ENCODE measurements around the gene ALG1. TPM values are rescaled to one million over a fixed set of nuclear protein-coding genes. Genes with fewer than 3 reads are reported as not detected.
A peak's percentile ranks its signal among the peaks of the same experiment; 100 is the strongest.

ALG1 gene
- total and polyA plus RNA-seq, 2 of the 13 experiments (the other 11 are each of a cell fraction or from before 2014, with no cell fraction given) = 43.3 to 75.6 TPM

GRCh38 chr16:5035909-5036227 is 35.8 kb upstream of the ALG1 start (continued):
- TF ChIP-seq ZNF235 (CRISPR knock-in tag; IDR thresholded peaks at IDR 0.05; ENCODE audit: borderline replicate concordance) (0 out of 2 replicates have a peak, but pooled peaks have one; percentile 83), ZNF562 (CRISPR knock-in tag; IDR thresholded peaks at IDR 0.05; ENCODE audit: borderline replicate concordance) (no peak), ASH2L (IDR thresholded peaks at IDR 0.05; ENCODE audit: insufficient read length, low read depth, low read length) (peak; percentile 2), NKX3-1 (CRISPR knock-in tag; IDR thresholded peaks at IDR 0.05) (peak; percentile 15; the same call in 1 of the 2 replicates), RBFOX2 (IDR thresholded peaks at IDR 0.05; ENCODE audit: low read depth, low read length) (peak; percentile 34; the same call in 1 of the 2 replicates), TCF12 (IDR thresholded peaks at IDR 0.05) (no peak), TCF12 (CRISPR knock-in tag; IDR thresholded peaks at IDR 0.05) (0 out of 2 replicates have a peak, but pooled peaks have one; percentile 18), ZFX (CRISPR knock-in tag; IDR thresholded peaks at IDR 0.05; ENCODE audit: low read depth) (peak; percentile 3; the same call in 1 of the 2 replicates), MIER3 (CRISPR knock-in tag; IDR thresholded peaks at IDR 0.05; ENCODE audit: borderline replicate concordance) (0 out of 2 replicates have a peak, but pooled peaks have one; percentile 5), CHD4 (IDR thresholded peaks at IDR 0.05; ENCODE audit: borderline replicate concordance, low read length) (peak; percentile 82), KDM4B (CRISPR knock-in tag; IDR thresholded peaks at IDR 0.05) (0 out of 2 replicates have a peak, but pooled peaks have one; percentile 3), CREB1 (IDR thresholded peaks at IDR 0.05) (no peak), CREB1 (CRISPR knock-in tag; IDR thresholded peaks at IDR 0.05) (0 out of 2 replicates have a peak, but pooled peaks have one; percentile 44), ZNF713 (CRISPR knock-in tag; IDR thresholded peaks at IDR 0.05) (0 out of 2 replicates have a peak, but pooled peaks have one; percentile 34), MLXIP (CRISPR knock-in tag; IDR thresholded peaks at IDR 0.05; ENCODE audit: borderline replicate concordance) (0 out of 2 replicates have a peak, but pooled peaks have one; percentile 45), KDM1A (CRISPR knock-in tag; IDR thresholded peaks at IDR 0.05) (0 out of 2 replicates have a peak, but pooled peaks have one; percentile 17), BRCA1 (CRISPR knock-in tag; IDR thresholded peaks at IDR 0.05) (peak; percentile 43; the same call in 1 of the 2 replicates), NR0B2 (CRISPR knock-in tag; IDR thresholded peaks at IDR 0.05) (0 out of 2 replicates have a peak, but pooled peaks have one; percentile 9), ZNF232 (CRISPR knock-in tag; IDR thresholded peaks at IDR 0.05; ENCODE audit: borderline replicate concordance) (0 out of 2 replicates have a peak, but pooled peaks have one; percentile 56), HINFP (CRISPR knock-in tag; IDR thresholded peaks at IDR 0.05; ENCODE audit: low read depth) (0 out of 2 replicates have a peak, but pooled peaks have one; percentile 13), YEATS4 (CRISPR knock-in tag; IDR thresholded peaks at IDR 0.05; ENCODE audit: borderline replicate concordance) (peak; percentile 16; the same call in 1 of the 2 replicates)
